SK-N-MC (cell line): ENCODE results near the gene GK2.

Experiments
- EZH2 ChIP-seq: fragments of 200-600 bp; sonication (generic); IDR thresholded peaks from one replicate; pipeline ENCODE4 v1.6.1; 2017; ENCODE audit warnings: antibody characterized with exemption
- FOXP2 ChIP-seq: optimal IDR thresholded peaks from 2 replicates; pipeline ENCODE3; 2011; ENCODE audit warnings: mild to moderate bottlenecking, moderate library complexity; ENCODE audit not compliant: insufficient read depth; ENCODE audit errors: extremely low read length, control extremely low read depth
- POLR2AphosphoS5 ChIP-seq: IDR thresholded peaks from 2 replicates; pipeline ENCODE4 v1.6.1; 2012; ENCODE audit warnings: mild to moderate bottlenecking, low read depth, low read length, borderline replicate concordance

DNA sequence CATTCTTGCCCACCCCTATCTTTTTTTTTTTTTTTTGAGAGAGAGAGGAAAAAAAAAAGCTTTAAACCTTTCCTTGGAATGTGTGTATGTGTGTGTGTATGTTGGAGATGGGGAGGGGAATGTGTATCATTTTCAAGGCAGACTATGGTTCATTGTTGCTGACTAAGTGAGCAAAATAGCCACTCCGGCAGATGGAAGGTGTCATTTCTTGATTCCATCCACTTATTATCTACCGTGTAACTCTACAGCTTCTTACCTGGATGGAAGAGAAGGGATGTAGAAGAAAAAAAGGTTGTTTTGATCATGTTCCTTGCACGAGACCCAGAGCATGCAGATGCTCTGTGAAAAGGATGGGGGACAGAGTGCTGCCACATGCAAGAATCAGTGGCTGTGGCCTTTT is 5.9 kb upstream of the GK2 start:
- TF ChIP-seq EZH2 (no peak), POLR2AphosphoS5 (no peak), FOXP2 (no peak)
